SK-N-DZ (cell line): Measurements from ENCODE around the gene OTOGL.
"Not testable (repeated sequence)": the region's sequence is repeated elsewhere in the genome, so short reads cannot be mapped to it uniquely, and the experiment has no call there.

Experiments used
- DNase-seq: peaks from one replicate; pipeline ENCODE4 v3.0.0-alpha.2; 2015; ENCODE audit warnings: low spot score

Gene OTOGL

DNA sequence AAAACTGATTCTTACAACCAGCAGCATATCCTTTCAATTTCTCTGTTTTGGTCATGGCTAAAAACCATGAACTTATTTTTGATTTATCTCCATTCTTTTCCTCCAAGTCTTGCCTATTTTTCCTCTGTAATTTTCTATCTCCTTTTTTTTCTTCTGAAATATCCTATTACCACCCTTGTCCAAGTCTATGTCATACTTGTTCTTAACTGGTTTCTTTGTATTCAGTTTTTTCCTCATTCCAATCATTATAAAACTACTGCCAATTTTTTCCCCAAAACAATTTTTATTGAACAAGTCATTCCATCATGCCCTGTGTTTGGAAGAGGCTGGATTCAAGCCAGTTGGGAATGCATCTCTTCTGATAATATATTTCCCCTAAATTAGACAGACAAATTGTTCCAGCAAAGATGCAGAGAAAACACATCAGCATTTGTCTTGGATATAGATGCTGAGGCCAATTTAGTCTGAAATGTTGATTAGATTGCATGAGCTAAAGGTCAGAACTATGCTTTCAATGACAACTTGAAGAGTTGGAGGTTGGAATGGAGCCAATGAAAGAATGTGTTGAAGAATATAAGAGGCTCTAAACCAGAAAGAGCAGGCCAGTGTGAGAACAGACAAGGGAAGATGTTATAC, 30.7 kb downstream of the OTOGL start:
- no peak for DNase-seq

GRCh38 chr12:80135624-80136023, 36.3 kb downstream of the OTOGL start:
- DNase-seq: no peak

DNA sequence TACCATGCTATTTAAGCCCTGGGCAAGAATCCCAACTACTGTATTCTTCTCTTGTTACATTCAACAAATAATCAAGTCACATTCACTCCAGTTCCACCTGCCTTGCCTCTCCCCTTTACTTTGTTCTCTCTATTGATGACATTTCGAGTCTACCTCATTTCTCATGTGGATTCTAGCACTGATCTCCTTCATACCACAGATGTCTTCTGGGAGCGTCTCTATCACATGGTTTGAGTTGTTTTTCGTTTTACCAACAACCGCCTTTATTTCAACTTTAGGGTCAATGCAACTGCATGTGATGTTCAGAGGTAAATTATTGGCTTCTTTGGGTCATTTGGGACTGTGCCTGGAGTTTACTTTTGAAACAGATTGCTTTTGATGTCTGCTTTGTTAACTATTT, 40.7 kb downstream of the OTOGL start:
- no peak for DNase-seq

DNA sequence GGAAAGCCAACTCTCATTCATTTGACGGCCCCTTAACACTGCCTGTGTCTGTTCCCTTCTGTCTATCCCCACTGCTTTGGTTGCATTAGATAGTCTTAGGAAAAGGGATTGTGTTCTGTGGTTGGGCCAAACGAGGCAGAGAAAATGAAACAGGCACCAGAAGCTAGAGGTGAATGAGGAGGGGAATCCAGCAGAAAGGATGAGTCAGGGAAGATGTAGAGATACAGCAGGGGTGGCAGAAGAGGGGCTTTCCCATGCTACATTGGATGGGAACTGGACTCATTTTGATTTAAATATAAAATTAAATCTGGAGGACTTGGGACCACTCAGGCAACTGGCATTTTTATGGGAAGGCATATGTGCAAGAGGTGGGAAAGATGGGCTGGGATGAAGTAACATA, 43.3 kb downstream of the OTOGL start:
- no peak for DNase-seq

- no peak for DNase-seq
These were observed 44.2 kb downstream of the OTOGL start for GRCh38 chr12:80143537-80143936.

DNA sequence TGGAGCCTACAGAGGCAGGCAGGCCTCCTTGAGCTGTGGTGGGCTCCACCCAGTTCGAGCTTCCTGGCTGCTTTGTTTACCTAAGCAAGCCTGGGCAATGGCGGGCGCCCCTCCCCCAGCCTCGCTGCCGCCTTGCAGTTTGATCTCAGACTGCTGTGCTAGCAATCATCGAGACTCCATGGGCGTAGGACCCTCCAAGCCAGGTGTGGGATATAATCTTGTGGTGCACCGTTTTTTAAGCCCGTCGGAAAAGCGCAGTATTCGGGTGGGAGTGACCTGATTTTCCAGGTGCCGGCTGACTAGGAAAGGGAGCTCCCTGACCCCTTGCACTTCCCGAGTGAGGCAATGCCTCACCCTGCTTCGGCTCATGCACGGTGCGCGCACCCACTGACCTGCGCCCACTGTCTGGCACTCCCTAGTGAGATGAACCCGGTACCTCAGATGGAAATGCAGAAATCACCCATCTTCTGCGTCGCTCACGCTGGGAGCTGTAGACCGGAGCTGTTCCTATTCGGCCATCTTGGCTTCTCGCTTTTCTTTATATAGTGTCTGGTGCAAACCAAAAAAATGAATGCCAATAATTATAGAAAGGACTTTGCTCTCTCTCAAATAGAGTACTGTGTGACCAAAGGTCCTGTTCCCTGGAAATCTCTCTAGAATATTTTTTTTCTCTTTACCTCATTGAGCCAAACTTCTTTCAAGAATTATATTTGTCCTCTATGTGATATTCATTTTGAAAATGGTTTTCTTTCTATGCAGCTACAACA, 50.4 kb downstream of the OTOGL start:
- not testable (repeated sequence) for DNase-seq

GRCh38 chr12:80151131-80151530, 51.8 kb downstream of the OTOGL start:
- no peak for DNase-seq

GRCh38 chr12:80154261-80154660, 54.9 kb downstream of the OTOGL start:
- no peak for DNase-seq

GRCh38 chr12:80156306-80156705, 57.0 kb downstream of the OTOGL start:
- no peak for DNase-seq

GRCh38 chr12:80157645-80158044, 58.3 kb downstream of the OTOGL start:
- no peak for DNase-seq

DNA sequence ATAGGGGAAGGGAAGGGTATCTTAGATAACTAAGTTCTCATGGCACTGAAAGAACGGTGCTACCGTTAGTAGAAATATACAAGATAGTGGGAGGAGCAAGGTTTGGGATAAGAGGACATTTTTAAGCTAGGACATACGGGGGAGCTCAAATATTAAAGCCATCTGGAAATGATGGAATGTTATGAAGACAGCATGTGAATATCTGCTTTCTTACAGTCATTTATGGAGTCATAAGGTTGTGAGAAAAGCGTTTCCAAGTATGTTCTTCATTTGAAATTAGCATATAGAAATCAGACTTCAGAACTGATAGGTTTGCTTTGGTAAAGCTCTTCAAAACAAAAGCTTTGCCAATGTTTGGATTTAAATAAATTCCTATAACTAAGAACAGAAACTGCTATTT, 62.3 kb downstream of the OTOGL start:
- no peak for DNase-seq

DNA sequence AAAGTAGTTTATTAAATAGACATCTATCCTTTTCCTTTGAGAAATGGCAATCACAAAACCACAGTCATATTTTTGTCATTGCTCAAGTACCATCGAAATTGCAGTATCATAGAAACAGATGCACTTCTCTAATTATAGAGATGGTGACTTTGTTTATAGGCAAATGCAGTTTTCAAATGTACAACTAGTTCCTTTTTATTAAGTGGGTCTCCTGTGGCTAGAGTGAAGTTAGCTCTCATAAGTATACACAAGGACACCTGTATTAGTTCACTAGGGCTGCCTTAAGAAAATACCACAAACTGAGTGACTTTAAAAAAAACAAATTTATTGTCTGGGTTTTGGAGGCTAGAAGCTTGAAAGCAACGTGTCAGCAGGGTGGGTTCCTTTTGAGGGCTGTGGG, 62.8 kb downstream of the OTOGL start:
- DNase-seq: no peak

DNA sequence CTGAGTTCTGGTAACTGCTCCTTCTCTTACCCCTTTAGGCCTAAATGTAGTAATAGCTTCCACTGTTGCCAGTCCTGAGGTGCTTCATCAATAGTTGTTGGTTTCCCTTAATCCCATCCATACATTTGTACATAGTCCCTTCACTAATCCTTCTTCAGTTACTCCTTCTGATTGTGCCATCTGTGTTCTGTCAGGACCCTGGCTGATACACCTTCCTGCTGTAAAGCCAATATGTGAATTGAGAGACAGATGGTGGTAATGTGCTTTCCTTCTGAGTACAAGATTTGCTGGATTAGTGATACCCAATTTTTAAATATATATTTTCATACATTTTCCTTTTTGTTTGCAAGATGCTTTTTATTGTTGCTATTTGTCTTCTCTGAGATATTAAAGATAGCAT, 66.4 kb downstream of the OTOGL start:
- DNase-seq: no peak

- DNase-seq: no peak
These were observed 67.4 kb downstream of the OTOGL start for GRCh38 chr12:80166751-80167150.

DNA sequence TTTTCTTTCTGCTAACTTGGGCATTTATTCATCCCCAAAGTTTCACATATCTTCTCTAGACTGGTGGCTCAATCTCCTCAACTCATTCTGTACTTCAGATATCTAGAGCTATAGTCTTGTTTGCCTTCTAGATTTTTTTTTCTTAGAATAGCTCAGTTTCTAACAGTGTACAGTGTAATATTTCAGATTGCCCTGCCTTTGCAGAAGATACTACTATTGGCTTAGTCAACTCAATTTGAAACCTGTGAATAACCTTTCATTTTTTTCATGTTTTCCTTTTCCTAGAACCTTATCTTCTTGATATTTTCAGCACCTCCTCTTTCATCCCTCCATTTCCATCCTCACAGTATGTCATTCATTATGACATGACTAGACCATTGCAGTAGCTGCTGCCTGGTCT, 69.6 kb downstream of the OTOGL start:
- no peak for DNase-seq

GRCh38 chr12:80170915-80171314, 71.6 kb downstream of the OTOGL start:
- no peak for DNase-seq

DNA sequence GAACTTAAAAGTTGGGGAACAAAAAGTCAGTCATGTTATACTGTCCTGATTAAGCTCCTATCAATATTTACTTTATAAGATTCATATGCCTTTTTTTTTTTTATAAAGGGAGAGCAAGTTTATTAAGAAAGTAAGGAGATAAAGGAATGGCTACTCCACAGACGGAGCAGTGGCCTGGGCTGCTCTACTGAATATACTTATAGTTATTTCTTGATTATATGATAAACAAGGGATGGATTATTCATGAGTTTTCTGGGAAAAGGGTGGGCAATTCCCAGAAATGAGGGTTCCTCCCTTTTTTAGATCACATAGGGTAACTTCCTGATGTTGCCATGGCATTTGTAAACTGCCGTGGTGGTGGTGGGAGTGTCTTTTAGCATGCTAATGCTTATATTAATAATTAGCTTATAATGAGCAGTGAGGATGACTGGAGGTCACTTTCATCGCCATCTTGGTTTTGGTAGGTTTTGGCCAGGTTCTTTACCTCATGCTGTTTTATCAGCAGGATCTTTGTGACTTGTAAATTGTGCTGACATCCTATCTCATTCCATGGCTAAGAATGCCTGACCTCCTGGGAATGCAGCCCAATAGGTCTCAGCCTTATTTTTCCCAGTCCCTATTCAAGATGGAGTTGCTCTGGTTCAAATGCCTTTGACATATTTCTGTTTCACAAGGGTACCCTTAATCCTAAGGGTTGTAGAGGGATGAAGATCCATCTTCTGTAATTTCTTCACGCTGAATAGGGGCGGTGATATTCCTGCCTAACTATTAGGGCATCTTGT, 73.9 kb downstream of the OTOGL start:
- no peak for DNase-seq

- DNase-seq: no peak
These were observed 76.1 kb downstream of the OTOGL start for GRCh38 chr12:80175307-80175930.

GRCh38 chr12:80176706-80177105, 77.4 kb downstream of the OTOGL start:
- DNase-seq: no peak

- DNase-seq: no peak
These were observed 79.5 kb downstream of the OTOGL start for GRCh38 chr12:80178846-80179245.

GRCh38 chr12:80183939-80184338, 84.6 kb downstream of the OTOGL start:
- no peak for DNase-seq

DNA sequence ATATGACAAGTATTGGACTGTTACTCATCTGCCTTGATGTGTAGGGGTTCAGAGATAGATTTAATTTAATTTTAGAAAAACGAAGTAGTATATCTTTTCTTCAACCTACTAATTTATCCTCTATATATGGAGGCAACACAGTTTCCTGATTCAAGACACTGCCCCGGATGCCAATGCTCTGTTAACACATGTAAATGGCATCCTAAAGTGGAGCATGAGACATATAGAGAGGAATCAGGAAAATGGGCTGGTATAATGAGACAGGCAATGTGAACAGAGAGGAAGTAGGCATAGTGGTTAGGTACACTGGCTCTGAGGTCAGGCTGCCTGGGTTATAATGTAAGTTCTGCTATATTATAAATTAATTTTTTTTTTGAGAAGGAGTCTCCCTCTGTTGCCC, 85.6 kb downstream of the OTOGL start:
- no peak for DNase-seq
